Measurements from ENCODE around the gene RPS29.
"Not testable (repeated sequence)": the region's sequence is repeated elsewhere in the genome, so short reads cannot be mapped to it uniquely, and the experiment has no call there.

RPS29 gene

GRCh38 chr14:49619273-49619672, 33.1 kb upstream of the RPS29 start:
- H3K36me3 ChIP-seq (ENCODE audit: control insufficient read depth, insufficient read depth, low read length); H3K27me3 ChIP-seq (ENCODE audit: control insufficient read depth, insufficient read depth, low read length); H3K4me1 ChIP-seq (ENCODE audit: control insufficient read depth, insufficient read depth, low read length); H3K9me3 ChIP-seq (ENCODE audit: control insufficient read depth, low read length): not testable (repeated sequence)
- Histone ChIP-seq H3K4me3 (ENCODE audit: low read length) (peak overlapping the region; percentile 74), H3K9ac (ENCODE audit: low read length) (peak overlapping the region; percentile 95)

- Histone ChIP-seq H3K4me3 (ENCODE audit: low read length) (no peak overlapping the region), H3K9ac (ENCODE audit: low read length) (no peak overlapping the region), H3K4me1 (ENCODE audit: control insufficient read depth, insufficient read depth, low read length) (no peaks in the 10 kb centered on the region), H3K27me3 (ENCODE audit: control insufficient read depth, insufficient read depth, low read length) (no peaks in the 10 kb centered on the region), H3K36me3 (ENCODE audit: control insufficient read depth, insufficient read depth, low read length) (no peaks in the 10 kb centered on the region), H3K9me3 (ENCODE audit: control insufficient read depth, low read length) (no peaks in the 10 kb centered on the region)
Observed at GRCh38 chr14:49617852-49618519, 31.8 kb upstream of the RPS29 start.

- Histone ChIP-seq H3K9ac (ENCODE audit: low read length) (no peak overlapping the region), H3K36me3 (ENCODE audit: control insufficient read depth, insufficient read depth, low read length) (no peaks in the 10 kb centered on the region), H3K4me1 (ENCODE audit: control insufficient read depth, insufficient read depth, low read length) (no peaks in the 10 kb centered on the region), H3K27me3 (ENCODE audit: control insufficient read depth, insufficient read depth, low read length) (no peaks in the 10 kb centered on the region), H3K4me3 (ENCODE audit: low read length) (no peak overlapping the region), H3K9me3 (ENCODE audit: control insufficient read depth, low read length) (no peaks in the 10 kb centered on the region)
Observed at GRCh38 chr14:49615776-49616175, 29.6 kb upstream of the RPS29 start.

- H3K27me3 ChIP-seq (ENCODE audit: control insufficient read depth, insufficient read depth, low read length) = no peaks in the 10 kb centered on the region
- no peaks in the 10 kb centered on the region for H3K4me1 ChIP-seq (ENCODE audit: control insufficient read depth, insufficient read depth, low read length)
- H3K9ac ChIP-seq (ENCODE audit: low read length) = no peak overlapping the region
- no peak overlapping the region for H3K4me3 ChIP-seq (ENCODE audit: low read length)
- H3K9me3 ChIP-seq (ENCODE audit: control insufficient read depth, low read length) = no peaks in the 10 kb centered on the region
- no peaks in the 10 kb centered on the region for H3K36me3 ChIP-seq (ENCODE audit: control insufficient read depth, insufficient read depth, low read length)
Observed at GRCh38 chr14:49614196-49614595, 28.0 kb upstream of the RPS29 start.

GRCh38 chr14:49612671-49613070, 26.5 kb upstream of the RPS29 start:
- no peak overlapping the region for H3K4me3 ChIP-seq (ENCODE audit: low read length)
- no peaks in the 10 kb centered on the region for H3K9me3 ChIP-seq (ENCODE audit: control insufficient read depth, low read length)
- no peaks in the 10 kb centered on the region for H3K4me1 ChIP-seq (ENCODE audit: control insufficient read depth, insufficient read depth, low read length)
- H3K9ac ChIP-seq (ENCODE audit: low read length) = no peak overlapping the region
- no peaks in the 10 kb centered on the region for H3K36me3 ChIP-seq (ENCODE audit: control insufficient read depth, insufficient read depth, low read length)
- H3K27me3 ChIP-seq (ENCODE audit: control insufficient read depth, insufficient read depth, low read length) = no peaks in the 10 kb centered on the region

- no peaks in the 10 kb centered on the region for H3K9me3 ChIP-seq (ENCODE audit: control insufficient read depth, low read length)
- no peak overlapping the region for H3K4me3 ChIP-seq (ENCODE audit: low read length)
- H3K36me3 ChIP-seq (ENCODE audit: control insufficient read depth, insufficient read depth, low read length) = no peaks in the 10 kb centered on the region
- no peaks in the 10 kb centered on the region for H3K4me1 ChIP-seq (ENCODE audit: control insufficient read depth, insufficient read depth, low read length)
- no peaks in the 10 kb centered on the region for H3K27me3 ChIP-seq (ENCODE audit: control insufficient read depth, insufficient read depth, low read length)
- no peak overlapping the region for H3K9ac ChIP-seq (ENCODE audit: low read length)
Observed at GRCh38 chr14:49612251-49612650, 26.1 kb upstream of the RPS29 start.

GRCh38 chr14:49607583-49607982, 21.4 kb upstream of the RPS29 start:
- Histone ChIP-seq H3K9me3 (ENCODE audit: control insufficient read depth, low read length) (no peaks in the 10 kb centered on the region), H3K27me3 (ENCODE audit: control insufficient read depth, insufficient read depth, low read length) (no peaks in the 10 kb centered on the region), H3K36me3 (ENCODE audit: control insufficient read depth, insufficient read depth, low read length) (no peaks in the 10 kb centered on the region), H3K4me3 (ENCODE audit: low read length) (no peak overlapping the region), H3K4me1 (ENCODE audit: control insufficient read depth, insufficient read depth, low read length) (no peaks in the 10 kb centered on the region), H3K9ac (ENCODE audit: low read length) (no peak overlapping the region)

- Histone ChIP-seq H3K4me3 (ENCODE audit: low read length) (peak within 1 kb of the TSS; percentile 89), H3K4me1 (ENCODE audit: control insufficient read depth, insufficient read depth, low read length) (peaks cover 2% of the 10 kb centered on the region), H3K36me3 (ENCODE audit: control insufficient read depth, insufficient read depth, low read length) (no peaks in the 10 kb centered on the region), H3K9ac (ENCODE audit: low read length) (peak within 1 kb of the TSS; percentile 97), H3K27me3 (ENCODE audit: control insufficient read depth, insufficient read depth, low read length) (no peaks in the 10 kb centered on the region), H3K9me3 (ENCODE audit: control insufficient read depth, low read length) (no peaks in the 10 kb centered on the region)
Observed at GRCh38 chr14:49598485-49599300, 12.5 kb upstream of the RPS29 start, which contains the start of gene LRR1. TSS of gene LRR1 (plus strand) at chr14:49598940. CDS start at chr14:49599021, 81 bp downstream.

GRCh38 chr14:49598189-49598484, 12.0 kb upstream of the RPS29 start:
- Histone ChIP-seq H3K4me3 (ENCODE audit: low read length) (peak overlapping the region; percentile 89), H3K27me3 (ENCODE audit: control insufficient read depth, insufficient read depth, low read length) (no peaks in the 10 kb centered on the region), H3K4me1 (ENCODE audit: control insufficient read depth, insufficient read depth, low read length) (peaks cover 7% of the 10 kb centered on the region), H3K9me3 (ENCODE audit: control insufficient read depth, low read length) (no peaks in the 10 kb centered on the region), H3K9ac (ENCODE audit: low read length) (peak overlapping the region; percentile 97), H3K36me3 (ENCODE audit: control insufficient read depth, insufficient read depth, low read length) (no peaks in the 10 kb centered on the region)

- H3K4me1 ChIP-seq (ENCODE audit: control insufficient read depth, insufficient read depth, low read length) = peaks cover 8% of the 10 kb centered on the region
- no peak overlapping the region for H3K4me3 ChIP-seq (ENCODE audit: low read length)
- no peaks in the 10 kb centered on the region for H3K27me3 ChIP-seq (ENCODE audit: control insufficient read depth, insufficient read depth, low read length)
- no peaks in the 10 kb centered on the region for H3K36me3 ChIP-seq (ENCODE audit: control insufficient read depth, insufficient read depth, low read length)
- no peaks in the 10 kb centered on the region for H3K9me3 ChIP-seq (ENCODE audit: control insufficient read depth, low read length)
- H3K9ac ChIP-seq (ENCODE audit: low read length) = no peak overlapping the region
Observed at GRCh38 chr14:49594347-49595091, 8.3 kb upstream of the RPS29 start.

GRCh38 chr14:49593016-49593415, 6.8 kb upstream of the RPS29 start:
- no peak overlapping the region for H3K9ac ChIP-seq (ENCODE audit: low read length)
- no peaks in the 10 kb centered on the region for H3K9me3 ChIP-seq (ENCODE audit: control insufficient read depth, low read length)
- H3K4me1 ChIP-seq (ENCODE audit: control insufficient read depth, insufficient read depth, low read length) = peaks cover 8% of the 10 kb centered on the region
- H3K27me3 ChIP-seq (ENCODE audit: control insufficient read depth, insufficient read depth, low read length) = no peaks in the 10 kb centered on the region
- no peaks in the 10 kb centered on the region for H3K36me3 ChIP-seq (ENCODE audit: control insufficient read depth, insufficient read depth, low read length)
- no peak overlapping the region for H3K4me3 ChIP-seq (ENCODE audit: low read length)

GRCh38 chr14:49589387-49589786, 3.2 kb upstream of the RPS29 start:
- Histone ChIP-seq H3K4me3 (ENCODE audit: low read length) (no peak overlapping the region), H3K27me3 (ENCODE audit: control insufficient read depth, insufficient read depth, low read length) (no peaks in the 10 kb centered on the region), H3K9ac (ENCODE audit: low read length) (no peak overlapping the region), H3K9me3 (ENCODE audit: control insufficient read depth, low read length) (no peaks in the 10 kb centered on the region), H3K36me3 (ENCODE audit: control insufficient read depth, insufficient read depth, low read length) (peaks cover 1% of the 10 kb centered on the region), H3K4me1 (ENCODE audit: control insufficient read depth, insufficient read depth, low read length) (peaks cover 10% of the 10 kb centered on the region)
